HG03135 (cell line): ENCODE measurements around the gene ACBD6.
"Not testable (repeated sequence)": the region's sequence is repeated elsewhere in the genome, so short reads cannot be mapped to it uniquely, and the experiment has no call there.

Source experiments
- ATAC-seq: cut with Tn5 transposase; IDR thresholded peaks from one replicate; pipeline ENCODE4 v1.9.1; 2021; ENCODE audit warnings: mild to moderate bottlenecking, moderate library complexity; ENCODE audit not compliant: unreplicated experiment

The ACBD6 gene

GRCh38 chr1:180489976-180490375 lies 12.4 kb downstream of the ACBD6 start:
- ATAC-seq: no peak

GRCh38 chr1:180489313-180489712 lies 13.1 kb downstream of the ACBD6 start:
- ATAC-seq: no peak

GRCh38 chr1:180488661-180489060 lies 13.7 kb downstream of the ACBD6 start:
- no peak for ATAC-seq

DNA sequence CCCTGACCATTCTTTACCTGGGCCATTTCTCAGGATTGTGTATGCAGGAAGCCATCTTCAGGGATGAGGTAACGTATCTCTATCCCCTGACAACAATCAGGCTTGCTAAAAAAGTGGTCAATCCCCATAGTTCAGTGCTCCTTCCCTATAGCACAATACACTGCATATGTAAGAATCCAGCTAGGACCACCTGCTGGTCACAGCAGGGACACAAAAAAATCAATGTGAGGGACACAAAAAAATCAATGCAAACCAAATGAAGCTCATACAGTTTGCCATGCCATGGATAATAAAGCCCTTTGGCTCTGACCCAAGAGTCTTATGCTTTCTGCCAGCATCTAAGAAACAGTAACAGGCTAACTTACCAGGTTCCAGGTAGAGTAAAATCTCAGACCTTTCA lies 16.3 kb downstream of the ACBD6 start:
- ATAC-seq: no peak

- ATAC-seq: no peak
These were observed 17.9 kb downstream of the ACBD6 start for GRCh38 chr1:180484490-180484889.

DNA sequence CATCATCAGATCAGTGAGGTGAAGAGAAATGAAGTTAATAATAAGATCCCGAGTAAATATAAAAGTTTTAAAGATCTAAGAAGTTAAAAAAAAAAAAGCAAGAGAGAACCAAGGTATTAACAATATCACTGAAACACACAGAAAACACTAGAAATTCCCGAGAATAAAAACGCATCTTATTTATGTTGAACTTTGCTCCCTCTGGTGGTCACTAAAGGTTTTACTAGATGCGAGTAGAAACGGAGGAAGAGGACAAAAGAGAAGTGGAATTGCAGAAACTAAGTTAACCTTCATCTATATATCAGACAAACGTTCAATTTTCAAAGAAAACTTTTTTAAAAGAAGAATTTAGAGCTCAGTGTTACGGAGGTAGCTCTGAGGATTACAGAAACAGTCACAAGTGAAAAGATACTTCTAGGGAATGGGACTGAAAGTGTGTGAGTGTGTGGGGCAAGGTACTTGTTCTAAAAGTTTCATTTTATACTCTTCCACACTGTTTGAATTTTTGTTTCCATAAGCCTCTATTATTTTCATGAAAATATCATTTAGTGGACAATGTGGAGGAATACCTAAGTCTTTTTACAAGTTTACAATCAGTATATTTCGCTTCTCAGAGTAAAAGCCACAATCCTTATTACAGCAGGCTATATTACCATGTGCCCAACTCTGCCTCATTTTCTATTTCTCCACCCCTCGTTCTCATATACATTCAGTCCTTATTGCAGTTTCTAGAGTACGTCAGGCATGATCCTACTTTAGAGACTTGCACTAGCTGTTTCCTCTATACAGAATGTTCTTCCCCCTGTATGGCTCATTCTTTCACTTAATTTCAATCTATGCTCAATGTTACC lies 19.7 kb downstream of the ACBD6 start:
- no peak for ATAC-seq

GRCh38 chr1:180470031-180470430 lies 32.3 kb downstream of the ACBD6 start:
- ATAC-seq: no peak

GRCh38 chr1:180468311-180468710 lies 34.1 kb downstream of the ACBD6 start:
- no peak for ATAC-seq

DNA sequence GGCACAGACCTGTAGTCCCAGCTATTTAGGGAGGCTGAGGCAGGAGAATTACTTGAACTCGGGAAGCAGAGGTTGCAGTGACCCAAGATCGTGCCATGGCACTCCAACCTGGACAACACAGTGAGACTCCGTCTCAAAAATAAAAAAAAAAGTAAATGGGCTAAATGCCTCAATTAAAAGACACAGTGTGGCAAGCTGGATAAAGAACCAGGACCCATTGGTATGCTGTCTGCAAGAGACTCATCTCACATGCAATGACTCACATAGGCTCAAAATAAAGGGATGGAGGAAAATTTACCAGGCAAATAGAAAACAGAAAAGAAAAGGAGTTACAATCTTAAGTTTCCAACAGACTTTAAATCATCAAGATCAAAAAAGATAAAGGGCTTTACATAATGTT lies 40.3 kb downstream of the ACBD6 start:
- no peak for ATAC-seq

DNA sequence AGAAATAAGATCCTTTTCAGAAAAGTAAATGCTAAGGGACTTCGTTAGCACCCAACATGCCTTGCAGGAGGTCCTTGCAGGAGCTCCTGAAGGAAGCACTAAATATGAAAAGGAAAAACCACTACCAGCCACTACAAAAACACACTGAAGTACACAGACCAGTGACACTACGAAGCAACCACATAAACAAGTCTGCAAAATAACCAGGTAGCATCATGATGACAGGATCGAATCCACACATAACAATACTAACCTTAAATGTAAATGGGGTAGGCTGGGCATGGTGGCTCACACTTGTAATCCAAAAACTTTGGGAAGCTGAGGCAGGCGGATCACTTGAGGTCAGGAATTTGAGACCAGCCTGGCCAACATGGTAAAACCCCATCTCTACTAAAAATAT lies 40.7 kb downstream of the ACBD6 start:
- ATAC-seq: not testable (repeated sequence)

DNA sequence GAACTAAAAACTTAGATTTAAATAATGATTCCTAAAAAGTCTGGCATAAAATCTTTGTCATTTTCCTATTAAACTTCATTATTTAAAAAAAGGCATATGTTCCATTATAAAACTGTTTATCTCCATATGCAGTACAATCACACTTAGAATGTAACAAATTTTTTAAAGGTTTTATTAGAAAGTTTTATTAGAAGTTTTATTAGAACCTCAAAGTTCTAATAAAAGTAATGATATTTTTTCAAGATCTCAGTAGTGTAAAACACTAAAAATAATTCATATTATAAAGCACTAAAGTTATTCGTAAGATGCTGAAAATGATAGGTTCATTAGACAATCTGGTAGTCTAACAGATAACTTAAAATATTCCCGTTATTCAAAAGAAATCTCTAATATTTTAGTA lies 43.6 kb downstream of the ACBD6 start:
- ATAC-seq: no peak

DNA sequence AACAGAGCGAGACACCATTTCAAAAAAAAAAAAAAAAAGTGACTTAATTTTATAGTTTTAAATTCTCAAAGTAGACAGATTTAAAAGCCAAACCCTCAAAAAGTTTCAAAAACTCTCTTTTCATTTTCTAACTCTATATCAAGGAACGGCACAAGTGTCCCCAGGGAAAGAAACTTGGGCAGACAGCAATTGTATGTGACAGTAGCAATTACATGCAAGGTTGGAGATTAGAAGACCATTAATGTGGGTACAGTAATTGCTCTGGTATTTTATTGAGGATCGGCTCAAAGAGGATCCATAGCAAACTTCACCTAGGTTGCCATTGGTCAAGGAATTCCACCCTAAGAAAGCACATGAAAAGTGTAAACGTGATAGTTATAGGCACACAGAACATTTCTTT lies 46.2 kb downstream of the ACBD6 start:
- no peak for ATAC-seq

DNA sequence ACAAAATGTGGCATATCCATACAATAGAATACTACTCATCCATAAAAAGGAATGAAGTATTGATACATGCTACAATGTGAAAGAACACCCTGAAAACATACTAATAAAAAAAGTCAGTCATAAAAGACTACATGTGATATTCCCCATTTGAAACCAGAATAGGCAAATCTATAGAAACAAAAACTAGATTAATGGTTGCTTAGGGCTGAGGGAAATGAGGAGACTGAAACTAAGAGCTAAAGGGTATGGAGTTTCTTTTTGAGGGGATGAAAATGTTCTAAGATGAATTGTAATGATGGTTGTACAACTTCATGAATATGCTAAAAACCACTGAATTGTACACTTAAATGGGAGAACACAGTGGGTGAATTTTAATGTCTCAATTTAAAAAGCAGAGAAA lies 50.9 kb downstream of the ACBD6 start:
- no peak for ATAC-seq

DNA sequence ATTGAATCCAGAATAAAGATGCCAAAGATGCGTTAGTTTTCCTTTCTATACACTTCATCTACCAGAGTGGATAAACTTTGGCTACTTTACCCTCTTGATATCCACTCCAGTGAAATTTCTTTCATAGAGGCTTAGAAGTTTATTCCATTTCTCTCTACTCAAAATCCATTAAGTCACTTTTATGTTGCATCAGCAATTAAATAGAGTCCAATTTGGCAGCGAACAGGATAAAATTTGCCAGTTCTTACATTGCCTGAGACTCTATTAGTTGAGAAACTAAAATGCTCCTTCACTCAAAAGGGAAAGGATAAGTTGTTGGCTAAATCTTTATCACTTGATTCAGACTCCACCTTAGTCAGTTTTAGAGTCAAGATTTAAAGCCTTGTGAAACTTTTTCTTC lies 57.9 kb downstream of the ACBD6 start:
- no peak for ATAC-seq

DNA sequence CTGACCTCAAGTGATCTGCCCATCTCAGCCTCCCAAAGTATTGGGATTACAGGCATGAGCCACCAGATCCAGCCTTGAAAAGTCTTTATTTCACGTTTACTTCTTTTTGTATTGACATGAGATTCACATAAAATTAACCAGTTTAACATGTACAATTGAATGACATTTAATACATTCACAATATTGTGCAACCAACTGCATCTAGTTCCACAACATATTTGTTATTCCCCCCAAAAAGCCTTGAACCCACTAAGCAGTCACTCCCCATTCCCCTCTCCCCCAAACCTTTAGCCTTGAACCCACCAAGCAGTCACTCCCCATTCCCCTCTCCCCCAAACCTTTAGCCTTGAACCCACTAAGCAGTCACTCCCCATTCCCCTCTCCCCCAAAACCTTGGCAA lies 62.0 kb downstream of the ACBD6 start:
- ATAC-seq: no peak

DNA sequence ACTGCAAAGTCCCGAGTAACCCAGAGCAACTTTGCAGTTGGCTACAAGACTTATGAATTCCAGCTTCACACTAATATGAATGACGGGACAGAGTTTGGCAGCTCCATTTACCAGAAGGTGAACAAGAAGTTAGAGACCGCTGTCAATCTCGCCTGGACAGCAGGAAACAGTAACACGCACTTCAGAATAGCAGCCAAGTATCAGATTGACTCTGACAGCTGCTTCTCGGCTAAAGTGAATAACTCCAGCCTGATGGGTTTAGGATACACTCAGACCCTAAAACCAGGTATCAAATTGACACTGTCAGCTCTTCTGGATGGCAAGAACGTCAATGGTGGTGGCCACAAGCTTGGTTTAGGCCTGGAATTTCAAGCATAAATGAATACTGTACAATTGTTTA lies 66.8 kb downstream of the ACBD6 start:
- no peak for ATAC-seq

- ATAC-seq: no peak
These were observed 68.5 kb downstream of the ACBD6 start for GRCh38 chr1:180433873-180434272.

DNA sequence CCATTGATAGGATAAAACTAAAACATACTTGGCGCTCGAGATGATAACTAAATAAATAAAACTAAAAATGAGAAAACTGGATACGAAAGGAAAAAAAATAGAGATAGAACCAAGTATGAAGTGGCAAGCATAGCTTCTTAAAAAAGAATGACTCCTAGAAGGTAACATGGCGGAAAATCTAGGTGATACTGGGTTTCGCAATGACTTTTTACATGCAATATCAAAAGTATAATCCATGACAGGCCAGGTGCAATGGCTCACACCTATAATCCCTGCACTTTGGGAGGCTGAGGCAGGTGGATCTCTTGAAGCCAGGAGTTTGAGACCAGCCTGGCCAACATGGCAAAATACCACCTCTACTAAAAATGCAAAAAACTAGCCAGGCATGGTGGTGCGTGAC lies 70.7 kb downstream of the ACBD6 start:
- ATAC-seq: no peak

DNA sequence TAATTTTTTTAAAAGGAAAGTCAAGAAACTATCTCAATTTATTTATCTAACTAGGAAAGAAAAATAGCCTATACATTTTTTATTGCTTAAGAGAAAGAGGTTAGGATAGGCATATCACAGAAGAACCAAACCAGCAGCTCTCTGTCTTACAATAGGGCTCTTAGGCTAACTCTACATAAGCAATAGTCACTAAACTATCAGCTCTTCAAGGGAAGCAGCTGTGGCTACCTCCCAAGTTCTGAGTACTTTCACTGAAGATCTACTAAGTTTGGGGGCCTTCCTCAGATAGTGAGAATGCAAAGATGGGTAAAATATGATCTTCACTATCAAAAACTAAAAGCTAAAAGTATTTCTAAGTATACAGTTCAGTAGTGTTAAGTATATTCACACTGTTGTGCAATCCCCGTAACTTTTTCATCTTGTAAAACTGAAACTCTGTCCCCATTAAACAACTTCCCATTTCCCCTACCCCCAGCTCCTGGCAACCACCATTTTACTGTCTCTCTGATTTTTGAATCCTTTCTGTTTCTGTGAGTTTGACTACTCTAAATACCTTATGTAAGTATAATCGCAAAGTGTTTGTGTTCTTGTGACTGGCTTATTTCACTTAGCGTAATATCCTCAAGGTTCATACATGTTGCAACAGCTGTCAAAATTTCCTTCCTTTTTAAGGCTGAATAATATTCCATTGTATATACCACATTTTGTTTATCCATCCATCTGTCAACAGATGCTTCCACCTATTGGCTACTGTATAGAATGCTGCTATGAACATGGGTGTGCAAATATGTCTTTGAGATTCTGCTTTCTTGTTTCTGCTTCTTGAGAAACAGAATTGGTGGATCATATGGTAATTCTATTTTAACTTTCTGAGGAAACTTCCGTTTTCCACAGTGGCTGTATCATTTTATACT lies 73.3 kb downstream of the ACBD6 start:
- no peak for ATAC-seq

DNA sequence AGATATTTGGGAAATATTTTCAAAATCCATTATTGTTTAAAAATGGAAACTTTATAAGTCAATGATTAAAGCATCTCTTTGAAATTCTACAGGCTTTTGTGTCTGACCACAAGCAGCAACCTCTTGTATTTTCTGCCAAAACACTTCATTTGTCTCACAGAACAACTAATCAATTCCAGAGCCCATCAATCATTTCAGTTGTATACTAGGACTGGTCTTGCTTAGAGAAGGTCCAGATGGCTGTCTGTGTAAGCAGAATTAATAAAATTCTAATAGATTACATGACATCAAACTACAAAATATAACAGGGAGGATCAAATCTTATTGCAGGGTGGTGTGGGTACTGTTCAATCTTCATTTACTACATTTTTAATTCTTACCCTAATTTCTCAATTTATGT lies 76.4 kb downstream of the ACBD6 start:
- no peak for ATAC-seq

DNA sequence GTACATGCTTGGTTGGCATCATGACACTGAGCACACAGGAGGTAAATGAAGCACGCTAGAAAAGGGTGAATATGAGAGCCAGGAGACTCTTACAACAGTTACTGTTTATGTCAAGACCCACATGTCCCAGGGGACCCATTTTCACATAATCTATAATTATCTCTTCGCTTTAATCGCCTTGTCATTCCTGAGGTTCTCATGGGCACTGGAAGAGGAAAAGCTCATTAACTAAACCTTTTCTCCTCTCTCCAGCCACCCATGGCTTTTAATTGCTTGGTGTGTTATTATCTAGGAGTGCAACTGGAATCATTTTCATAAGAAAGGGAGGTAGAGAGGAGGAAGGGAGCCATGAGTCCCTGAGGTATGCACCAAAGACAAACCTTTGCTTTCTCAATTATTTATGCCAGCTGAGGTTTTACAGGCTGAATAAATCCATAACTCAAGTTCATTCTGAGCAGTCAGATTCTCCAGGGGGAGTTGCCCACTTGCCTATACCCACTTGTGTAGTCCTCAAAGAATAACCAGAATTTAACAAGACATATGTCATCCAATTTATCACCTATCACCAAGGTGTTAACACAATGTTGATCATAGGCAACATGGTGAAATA lies 77.4 kb downstream of the ACBD6 start:
- ATAC-seq: no peak

- no peak for ATAC-seq
These were observed 80.8 kb downstream of the ACBD6 start for GRCh38 chr1:180421614-180422013.
